Thyroid gland (tissue), 4 donors: Measurements from ENCODE around the gene CASP4. TPM values are rescaled to one million over a fixed set of nuclear protein-coding genes. Genes with fewer than 3 reads are reported as not detected.
"Not testable (repeated sequence)": the region's sequence is repeated elsewhere in the genome, so short reads cannot be mapped to it uniquely, and the experiment has no call there.

Experiments
- DNase-seq, 2 donors: peaks; one replicate each; pipeline ENCODE4 v3.0.0-alpha.2; 2019
- H3K27ac ChIP-seq, 3 donors: fragments of 200-600 bp; sonication (generic); 1 replicate in 2 of 3; 2 replicates in 1 of 3; pipeline ENCODE4 v1.5.1; 2016 to 2019; ENCODE audit warnings: mild to moderate bottlenecking in 1 of 3, moderate library complexity in 1 of 3
- H3K27me3 ChIP-seq: fragments of 200-600 bp; sonication (generic); one replicate; pipeline ENCODE4 v1.5.1; 2019
- H3K36me3 ChIP-seq, 2 donors: fragments of 200-600 bp; sonication (generic); one replicate each; pipeline ENCODE4 v1.5.1; 2016 to 2019
- H3K4me1 ChIP-seq, 2 donors: fragments of 200-600 bp; sonication (generic); one replicate each; pipeline ENCODE4 v1.5.1; 2017 to 2019
- H3K4me3 ChIP-seq, 3 donors: fragments of 200-600 bp; sonication (generic); replicated peaks in 1 of 3; 1 replicate in 2 of 3; 2 replicates in 1 of 3; pipeline ENCODE4 v1.5.1; 2016; ENCODE audit warnings: mild to moderate bottlenecking in 1 of 3
- H3K9me3 ChIP-seq: fragments of 200-600 bp; sonication (generic); one replicate; pipeline ENCODE4 v1.5.1; 2017
- CTCF ChIP-seq, 6 experiments: fragments of 200-600 bp in 3 of 6; fragments of 450-650 bp in 3 of 6; sonication (generic) in 3 of 6; IDR thresholded peaks; one replicate each; pipeline ENCODE4 v1.5.1; 2016 to 2019; ENCODE audit warnings: antibody characterized with exemption in 6 of 6, mild to moderate bottlenecking in 2 of 6, inconsistent platforms in 1 of 6, moderate library complexity in 1 of 6
- POLR2A ChIP-seq, 2 donors: fragments of 450-650 bp; IDR thresholded peaks; one replicate each; pipeline ENCODE4 v1.6.1; 2017; ENCODE audit warnings: antibody characterized with exemption in 2 of 2, mild to moderate bottlenecking in 2 of 2, moderate library complexity in 1 of 2
- WGBS, 2 donors: methylation state at CpG; one replicate each; pipeline ENCODE4 v1.1.5; 2017; 5-methylcytosine and 5-hydroxymethylcytosine counted together
- intact Hi-C: fragments of 100-400 bp; cut with DNase I; formaldehyde crosslinking; loops from one replicate; pipeline ENCODE4 v1.15.1; 2023
- total RNA-seq, 4 donors: library from RNA; depleted of rRNA; stranded (reverse); fragments of >200 nt; gene quantifications; one replicate each; pipeline ENCODE4 v1.2.3, GENCODE V29; 2016

CASP4 gene
- total RNA-seq, 4 donors from 2014 or later, result 26.0 to 62.3 (median 36.4) TPM

DNA sequence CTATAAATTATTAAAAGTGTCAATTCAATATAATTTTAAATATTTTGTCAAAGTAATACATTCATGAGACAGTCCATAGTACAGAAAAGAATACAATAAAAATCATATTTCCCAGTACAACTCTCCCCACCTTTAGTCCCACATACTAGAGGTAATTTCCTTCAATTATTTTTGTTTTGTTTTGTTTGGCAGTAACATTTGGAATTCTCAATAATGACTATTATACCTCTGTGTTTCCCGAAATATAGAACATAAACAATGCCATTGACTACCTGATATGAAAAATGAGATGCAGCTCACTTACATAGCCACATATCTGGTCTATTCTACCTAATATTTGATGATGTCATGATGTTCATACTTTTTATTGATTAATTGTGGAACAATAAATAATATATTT is 24.4 kb upstream of the CASP4 start:
- no peak overlapping the region for H3K4me3 ChIP-seq
- no peak for DNase-seq
- no peaks in the 10 kb centered on the region for H3K36me3 ChIP-seq
- intact Hi-C loops, result no loop called here
- H3K27me3 ChIP-seq, result no peaks in the 10 kb centered on the region
- no peak overlapping the region for H3K27ac ChIP-seq
- 60 to 63% methylated on average over 1 of the region's 1 CpG for WGBS, 2 donors
- H3K9me3 ChIP-seq, result no peaks in the 10 kb centered on the region
- H3K4me1 ChIP-seq, result no peaks in the 10 kb centered on the region
- TF ChIP-seq CTCF (IDR thresholded peaks at IDR 0.05), result no peak
- TF ChIP-seq POLR2A (IDR thresholded peaks at IDR 0.05), result no peak

- Histone ChIP-seq H3K4me1 (no peaks in the 10 kb centered on the region), H3K4me3 (no peak overlapping the region), H3K9me3 (no peaks in the 10 kb centered on the region), H3K36me3 (no peaks in the 10 kb centered on the region), H3K27me3 (no peaks in the 10 kb centered on the region), H3K27ac (no peak overlapping the region)
- no peak for TF ChIP-seq POLR2A (IDR thresholded peaks at IDR 0.05)
- TF ChIP-seq CTCF (IDR thresholded peaks at IDR 0.05), result no peak
- intact Hi-C loops, result no loop called here
- DNase-seq, result no peak
- 94% methylated on average over 4 of the region's 4 CpGs for WGBS, 2 donors
These were observed 23.6 kb upstream of the CASP4 start for GRCh38 chr11:104991994-104992393.

DNA sequence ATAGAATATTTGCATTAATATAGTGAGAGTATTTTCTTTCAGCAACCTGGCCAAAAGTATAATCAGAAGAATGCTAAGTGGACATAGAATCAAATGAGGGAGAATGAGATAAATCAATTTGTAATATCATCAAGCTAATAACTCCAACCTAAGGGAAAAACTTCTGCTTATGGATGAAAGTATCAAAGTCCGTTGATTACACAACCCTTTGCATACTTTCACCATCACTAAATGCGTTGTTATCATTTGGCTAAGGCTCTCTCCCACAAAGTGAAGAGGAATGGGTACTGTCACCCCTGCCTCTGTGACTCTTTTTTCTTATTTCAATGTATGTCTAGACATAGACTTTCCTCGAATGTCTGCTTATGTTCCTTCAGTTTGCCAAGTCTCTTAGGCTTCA is 16.4 kb upstream of the CASP4 start:
- Histone ChIP-seq H3K9me3 (no peaks in the 10 kb centered on the region), H3K4me1 (no peaks in the 10 kb centered on the region), H3K27ac (no peak overlapping the region), H3K4me3 (no peak overlapping the region), H3K36me3 (no peaks in the 10 kb centered on the region), H3K27me3 (no peaks in the 10 kb centered on the region)
- DNase-seq, result no peak
- TF ChIP-seq POLR2A (IDR thresholded peaks at IDR 0.05), result no peak
- TF ChIP-seq CTCF (IDR thresholded peaks at IDR 0.05), result no peak
- 81 to 83% methylated on average over 3 of the region's 3 CpGs for WGBS, 2 donors
- intact Hi-C loops, result no loop called here

- no peaks in the 10 kb centered on the region for H3K9me3 ChIP-seq
- 86 to 92% methylated on average over 1 of the region's 1 CpG for WGBS, 2 donors
- H3K4me1 ChIP-seq, result no peaks in the 10 kb centered on the region
- no peak overlapping the region for H3K4me3 ChIP-seq
- no peak overlapping the region for H3K27ac ChIP-seq
- no peaks in the 10 kb centered on the region for H3K27me3 ChIP-seq
- intact Hi-C loops, result no loop called here
- no peak for DNase-seq
- TF ChIP-seq CTCF (IDR thresholded peaks at IDR 0.05) (no peak), POLR2A (IDR thresholded peaks at IDR 0.05) (no peak)
- no peaks in the 10 kb centered on the region for H3K36me3 ChIP-seq
These were observed 11.5 kb upstream of the CASP4 start for GRCh38 chr11:104979839-104980238.

GRCh38 chr11:104973616-104974015 is 5.2 kb upstream of the CASP4 start:
- WGBS, 2 donors, result 87 to 92% methylated on average over 2 of the region's 2 CpGs
- intact Hi-C loops, result no loop called here

DNA sequence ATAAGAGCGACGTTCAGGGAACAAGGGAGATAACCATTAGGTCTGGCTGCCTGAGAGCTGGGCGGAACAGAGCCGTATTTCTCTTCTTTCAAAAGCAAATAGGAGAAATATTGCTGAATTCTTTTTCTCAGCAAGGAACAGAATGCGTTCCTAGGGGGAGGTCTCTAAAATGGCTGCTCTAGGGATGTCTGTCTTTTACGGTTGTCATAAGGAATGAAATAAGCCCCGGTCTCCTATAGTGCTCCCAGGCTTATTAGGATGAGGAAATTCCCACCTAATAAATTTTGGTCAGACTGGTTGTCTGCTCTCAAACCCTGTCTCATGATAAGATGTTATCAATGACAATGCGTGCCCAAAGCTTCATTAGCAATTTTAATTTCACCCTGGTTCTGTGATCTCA is 4.5 kb upstream of the CASP4 start:
- not testable (repeated sequence) for DNase-seq, H3K9me3 ChIP-seq

More at GRCh38 chr11:104973616-104974015, 5.2 kb upstream of the CASP4 start:
- Histone ChIP-seq H3K27ac (no peak overlapping the region), H3K9me3 (no peaks in the 10 kb centered on the region), H3K27me3 (no peaks in the 10 kb centered on the region), H3K36me3 (no peaks in the 10 kb centered on the region), H3K4me3 (no peak overlapping the region), H3K4me1 (no peaks in the 10 kb centered on the region)
- DNase-seq, result no peak
- TF ChIP-seq CTCF (IDR thresholded peaks at IDR 0.05), result no peak
- TF ChIP-seq POLR2A (IDR thresholded peaks at IDR 0.05), result no peak

More for the DNA sequence above, 4.5 kb upstream of the CASP4 start:
- H3K27me3 ChIP-seq, H3K27ac ChIP-seq, H3K36me3 ChIP-seq, H3K4me1 ChIP-seq, H3K4me3 ChIP-seq, intact Hi-C loops: not testable (repeated sequence)
- WGBS, 2 donors, result 93 to 94% methylated on average over 8 of the region's 8 CpGs
